PC-3 (cell line): ENCODE results near the gene GPR25. TPM values are rescaled to one million over a fixed set of nuclear protein-coding genes. Genes with fewer than 3 reads are reported as not detected.

Experiments used
- ATAC-seq: fragments of 200-7000 bp; cut with Tn5 transposase; 2 replicates; pipeline ENCODE4 v1.9.1; 2020; ENCODE audit warnings: mild to moderate bottlenecking, moderate library complexity
- BruUV-seq: library from RNA; stranded (reverse); fragments of 400-500 nt; replicated peaks from 2 replicates; lab custom pipeline; 2021; lab: Mats Ljungman, UMichigan
- CTCF ChIA-PET: fragments of 300-600 bp; sonication (Branson Sonifier 250); formaldehyde crosslinking; loops from one replicate; lab custom pipeline; 2022; ENCODE audit warnings: antibody characterized with exemption; lab: Charles Lee
- POLR2A ChIA-PET: fragments of 300-600 bp; sonication (Branson Sonifier 250); formaldehyde crosslinking; loops from one replicate; lab custom pipeline; 2022; ENCODE audit warnings: antibody characterized with exemption; ENCODE audit not compliant: unreplicated experiment; lab: Charles Lee
- DNase-seq: peaks from one replicate; pipeline ENCODE4 v3.0.0-alpha.2; 2015
- H2AFZ ChIP-seq: fragments of 300-600 bp; sonication (generic); 2 replicates; pipeline ENCODE4 v1.6.0; 2016; ENCODE audit warnings: antibody characterized with exemption, low read length
- H3F3A ChIP-seq: fragments of 300-600 bp; sonication (generic); one replicate; pipeline ENCODE4 v1.6.0; 2017; ENCODE audit warnings: antibody characterized with exemption, low read length, control low read depth, mild to moderate bottlenecking; ENCODE audit not compliant: unreplicated experiment
- H3K27ac ChIP-seq: fragments of 300-600 bp; sonication (generic); 2 replicates; pipeline ENCODE4 v1.5.1; 2016; ENCODE audit warnings: mild to moderate bottlenecking, low read length
- H3K27me3 ChIP-seq: fragments of 300-600 bp; sonication (generic); 2 replicates; pipeline ENCODE4 v1.6.1; 2016; ENCODE audit warnings: low read length, mixed read lengths
- H3K36me3 ChIP-seq: fragments of 300-600 bp; sonication (generic); 2 replicates; pipeline ENCODE4 v1.6.1; 2016; ENCODE audit warnings: low read depth, mixed run types, low read length, mixed read lengths
- H3K4me1 ChIP-seq: fragments of 300-600 bp; sonication (generic); 2 replicates; pipeline ENCODE4 v1.5.1; 2016; ENCODE audit warnings: low read length; ENCODE audit not compliant: insufficient read depth
- H3K4me2 ChIP-seq: fragments of 300-600 bp; sonication (generic); 2 replicates; pipeline ENCODE4 v1.6.0; 2016; ENCODE audit warnings: low read length
- H3K4me3 ChIP-seq: fragments of 300-600 bp; sonication (generic); 2 replicates; pipeline ENCODE4 v1.5.1; 2016; ENCODE audit warnings: mild to moderate bottlenecking, low read length, mixed read lengths
- H3K79me2 ChIP-seq: fragments of 300-600 bp; sonication (generic); 2 replicates; pipeline ENCODE4 v1.6.1; 2017; ENCODE audit warnings: low read length, mixed read lengths
- H3K9ac ChIP-seq: fragments of 300-600 bp; sonication (generic); 2 replicates; pipeline ENCODE4 v1.6.0; 2016; ENCODE audit warnings: mild to moderate bottlenecking, low read length
- H3K9me2 ChIP-seq: fragments of 300-600 bp; sonication (generic); replicated peaks from 2 replicates; pipeline ENCODE4 v1.6.1; 2016; ENCODE audit warnings: mixed run types, low read length, mixed read lengths
- H3K9me3 ChIP-seq: fragments of 300-600 bp; sonication (generic); 2 replicates; pipeline ENCODE4 v1.6.1; 2016; ENCODE audit warnings: low read length, mixed read lengths
- H4K20me1 ChIP-seq: fragments of 300-600 bp; sonication (generic); 2 replicates; pipeline ENCODE4 v1.6.1; 2016; ENCODE audit warnings: low read length, mixed read lengths
- CTCF ChIP-seq: fragments of 300-600 bp; sonication (generic); conservative IDR thresholded peaks from 2 replicates; pipeline ENCODE4 v1.5.1; 2017; ENCODE audit warnings: antibody characterized with exemption, low read depth, mild to moderate bottlenecking, low read length
- EZH2 ChIP-seq: fragments of 300-600 bp; sonication (generic); IDR thresholded peaks from one replicate; pipeline ENCODE4 v1.6.1; 2017; ENCODE audit warnings: antibody characterized with exemption, mild to moderate bottlenecking, low read length; ENCODE audit not compliant: unreplicated experiment
- EZH2phosphoT487 ChIP-seq: fragments of 300-600 bp; sonication (generic); IDR thresholded peaks from 2 replicates; pipeline ENCODE4 v1.6.1; 2018; ENCODE audit warnings: mild to moderate bottlenecking, antibody characterized with exemption, low read length, borderline replicate concordance
- intact Hi-C: fragments of 100-400 bp; cut with micrococcal nuclease; formaldehyde crosslinking; loops from 2 replicates; pipeline ENCODE4 v1.9.0; 2023
- total RNA-seq: library from RNA; depleted of rRNA; stranded (reverse); fragments of >200 nt; gene quantifications from 2 replicates; pipeline ENCODE4 v1.2.3, GENCODE V29; 2014

GPR25 gene
- total RNA-seq, 1 experiment from 2014 or later, result not detected

GRCh38 chr1:200867018-200867811, 5.6 kb upstream of the GPR25 start:
- no peak for DNase-seq
- H2AFZ ChIP-seq, result no peak overlapping the region
- no peak overlapping the region for H3K4me2 ChIP-seq
- H3K4me3 ChIP-seq, result no peak overlapping the region
- POLR2A ChIA-PET, result interaction anchor here (0.6 to 0.7 kb wide), 4 partner anchors 14 to 109 kb away, joined by 3 to 12 read pairs (median 4); no protein-coding TSS in a partner anchor
- H3K36me3 ChIP-seq, result no peaks in the 10 kb centered on the region
- peak; percentile 21 for ATAC-seq
- intact Hi-C loops, result loop anchor here (10.0 kb wide), 1 partner anchor 178 kb away; no protein-coding TSS in a partner anchor
- H3K9me2 ChIP-seq, result no peaks in the 10 kb centered on the region
- CTCF ChIA-PET, result interaction anchor here (0.6 to 0.7 kb wide), 3 partner anchors 27 to 140 kb away, joined by 3 to 5 read pairs (median 5); no protein-coding TSS in a partner anchor
- no TSS peak for BruUV-seq
- no peaks in the 10 kb centered on the region for H3K9me3 ChIP-seq
- no peak overlapping the region for H3K9ac ChIP-seq
- H3F3A ChIP-seq, result no peaks in the 10 kb centered on the region
- TF ChIP-seq CTCF (no peak), EZH2phosphoT487 (no peak), EZH2 (no peak)
- H3K4me1 ChIP-seq, result no peaks in the 10 kb centered on the region
- H3K27ac ChIP-seq, result no peak overlapping the region
- peaks cover 62% of the 10 kb centered on the region for H3K27me3 ChIP-seq
- H3K79me2 ChIP-seq, result no peaks in the 10 kb centered on the region
- H4K20me1 ChIP-seq, result no peaks in the 10 kb centered on the region

- DNase-seq, result no peak
- Histone ChIP-seq H3K9ac (no peak overlapping the region), H3K4me3 (no peak overlapping the region), H4K20me1 (no peaks in the 10 kb centered on the region), H3K27me3 (peaks cover 49% of the 10 kb centered on the region), H3K9me2 (no peaks in the 10 kb centered on the region), H3F3A (no peaks in the 10 kb centered on the region), H3K79me2 (no peaks in the 10 kb centered on the region), H3K4me2 (no peak overlapping the region), H3K9me3 (no peaks in the 10 kb centered on the region), H2AFZ (no peak overlapping the region), H3K27ac (no peak overlapping the region), H3K4me1 (no peaks in the 10 kb centered on the region), H3K36me3 (no peaks in the 10 kb centered on the region)
- TF ChIP-seq CTCF, result no peak
- no peak for TF ChIP-seq EZH2phosphoT487
- no peak for TF ChIP-seq EZH2
- ATAC-seq, result 0 out of 2 replicates have a peak, but pooled peaks have one; percentile 5
- intact Hi-C loops, result loop anchor here (10.0 kb wide), 1 partner anchor 175 kb away; no protein-coding TSS in a partner anchor
- ChIA-PET POLR2A (no interaction called here), CTCF (interaction anchor here (0.5 kb wide), 1 partner anchor 292 kb away, joined by 3 read pairs; no protein-coding TSS in a partner anchor)
- BruUV-seq, result no TSS peak
Measured at GRCh38 chr1:200869376-200869752, 3.4 kb upstream of the GPR25 start.
